ENCODE measurements around the gene CST8.

CST8 gene

GRCh38 chr20:23524146-23524545 is 33.2 kb downstream of the CST8 start:
- H2AK5ac ChIP-seq (ENCODE audit: low read depth, low read length), result no peak overlapping the region
- H3K27ac ChIP-seq (replicated peaks; ENCODE audit: low read length), result no peak overlapping the region
- H3K4me3 ChIP-seq (ENCODE audit: low read length in 2 of 2), result no peak overlapping the region
- H2BK120ac ChIP-seq (ENCODE audit: low read depth, low read length), result no peak overlapping the region
- H2BK5ac ChIP-seq (ENCODE audit: low read length), result no peak overlapping the region
- no peak overlapping the region for H3K4me2 ChIP-seq (ENCODE audit: insufficient read depth, low read length, poor library complexity, severe bottlenecking)
- H3K23ac ChIP-seq (ENCODE audit: low read depth, low read length, poor library complexity), result no peak overlapping the region
- no peak overlapping the region for H2AFZ ChIP-seq (ENCODE audit: low read length)
- H3K18ac ChIP-seq (ENCODE audit: low read length), result no peak overlapping the region
- no peak overlapping the region for H3K9ac ChIP-seq (ENCODE audit: low read depth, low read length, poor library complexity)
- no peaks in the 10 kb centered on the region for H3K4me1 ChIP-seq (ENCODE audit: control insufficient read depth in 2 of 2, insufficient read depth in 1 of 2, low read depth in 1 of 2, low read length in 2 of 2)
- H3K9me3 ChIP-seq (replicated peaks in 1 of 2; ENCODE audit: control insufficient read depth in 2 of 2, insufficient read depth in 1 of 2, low read depth in 1 of 2, low read length in 2 of 2), result no peaks in the 10 kb centered on the region
- H3K14ac ChIP-seq (ENCODE audit: low read length), result no peak overlapping the region
- H4K91ac ChIP-seq (ENCODE audit: low read depth, low read length, poor library complexity), result no peak overlapping the region
- H3K79me1 ChIP-seq (ENCODE audit: low read depth, low read length), result no peaks in the 10 kb centered on the region
- H3K27me3 ChIP-seq (ENCODE audit: control insufficient read depth in 3 of 3, insufficient read depth in 3 of 3, low read depth in 1 of 3, low read length in 3 of 3), result peaks cover 0 to 38% (median 0%) of the 10 kb centered on the region in 3 experiments
- H2BK12ac ChIP-seq (ENCODE audit: low read length), result no peak overlapping the region
- no peak overlapping the region for H4K8ac ChIP-seq (ENCODE audit: low read depth, low read length)
- WGBS, 2 donors (ENCODE audit: extremely low coverage in 2 of 2, insufficient read length in 2 of 2, insufficient replicate concordance in 1 of 2), result no CpG with 5 or more reads among the region's 10 CpGs
- H2BK15ac ChIP-seq (ENCODE audit: low read length), result no peak overlapping the region
- no peak for DNase-seq (ENCODE audit: low spot score)
- H3K36me3 ChIP-seq (replicated peaks in 1 of 2; ENCODE audit: control insufficient read depth in 2 of 2, insufficient read depth in 2 of 2, low read length in 2 of 2), result no peaks in the 10 kb centered on the region
- H3K4ac ChIP-seq (ENCODE audit: low read length), result no peak overlapping the region

- H3K9ac ChIP-seq (ENCODE audit: low read depth, low read length, poor library complexity), result no peak overlapping the region
- H4K8ac ChIP-seq (ENCODE audit: low read depth, low read length), result no peak overlapping the region
- H3K27me3 ChIP-seq (ENCODE audit: control insufficient read depth in 3 of 3, insufficient read depth in 3 of 3, low read depth in 1 of 3, low read length in 3 of 3), result peaks cover 0 to 48% (median 0%) of the 10 kb centered on the region in 3 experiments
- no peaks in the 10 kb centered on the region for H3K4me1 ChIP-seq (ENCODE audit: control insufficient read depth in 2 of 2, insufficient read depth in 1 of 2, low read depth in 1 of 2, low read length in 2 of 2)
- no peak overlapping the region for H3K4ac ChIP-seq (ENCODE audit: low read length)
- H4K91ac ChIP-seq (ENCODE audit: low read depth, low read length, poor library complexity), result no peak overlapping the region
- no peaks in the 10 kb centered on the region for H3K36me3 ChIP-seq (replicated peaks in 1 of 2; ENCODE audit: control insufficient read depth in 2 of 2, insufficient read depth in 2 of 2, low read length in 2 of 2)
- no peak overlapping the region for H3K4me2 ChIP-seq (ENCODE audit: insufficient read depth, low read length, poor library complexity, severe bottlenecking)
- H2BK12ac ChIP-seq (ENCODE audit: low read length), result no peak overlapping the region
- H2AK5ac ChIP-seq (ENCODE audit: low read depth, low read length), result no peak overlapping the region
- no peaks in the 10 kb centered on the region for H3K79me1 ChIP-seq (ENCODE audit: low read depth, low read length)
- no peak overlapping the region for H2AFZ ChIP-seq (ENCODE audit: low read length)
- H2BK5ac ChIP-seq (ENCODE audit: low read length), result no peak overlapping the region
- no CpG with 5 or more reads among the region's 1 CpG for WGBS, 2 donors (ENCODE audit: extremely low coverage in 2 of 2, insufficient read length in 2 of 2, insufficient replicate concordance in 1 of 2)
- H3K27ac ChIP-seq (replicated peaks; ENCODE audit: low read length), result no peak overlapping the region
- no peak overlapping the region for H2BK15ac ChIP-seq (ENCODE audit: low read length)
- peaks cover 4 to 5% of the 10 kb centered on the region in 2 donors for H3K9me3 ChIP-seq (replicated peaks in 1 of 2; ENCODE audit: control insufficient read depth in 2 of 2, insufficient read depth in 1 of 2, low read depth in 1 of 2, low read length in 2 of 2)
- no peak overlapping the region for H3K4me3 ChIP-seq (ENCODE audit: low read length in 2 of 2)
- H2BK120ac ChIP-seq (ENCODE audit: low read depth, low read length), result no peak overlapping the region
- H3K23ac ChIP-seq (ENCODE audit: low read depth, low read length, poor library complexity), result no peak overlapping the region
- DNase-seq (ENCODE audit: low spot score), result no peak
- H3K14ac ChIP-seq (ENCODE audit: low read length), result no peak overlapping the region
- no peak overlapping the region for H3K18ac ChIP-seq (ENCODE audit: low read length)
These were observed 35.9 kb downstream of the CST8 start for GRCh38 chr20:23526850-23527249.

- Histone ChIP-seq H3K14ac (ENCODE audit: low read length) (no peak overlapping the region), H2BK12ac (ENCODE audit: low read length) (no peak overlapping the region), H3K27ac (replicated peaks; ENCODE audit: low read length) (no peak overlapping the region), H2AK5ac (ENCODE audit: low read depth, low read length) (no peak overlapping the region), H2BK120ac (ENCODE audit: low read depth, low read length) (no peak overlapping the region), H2AFZ (ENCODE audit: low read length) (no peak overlapping the region), H3K9ac (ENCODE audit: low read depth, low read length, poor library complexity) (no peak overlapping the region), H3K4ac (ENCODE audit: low read length) (no peak overlapping the region), H3K4me3 (ENCODE audit: low read length in 2 of 2) (no peak overlapping the region), H3K79me1 (ENCODE audit: low read depth, low read length) (no peaks in the 10 kb centered on the region), H4K91ac (ENCODE audit: low read depth, low read length, poor library complexity) (no peak overlapping the region), H3K36me3 (replicated peaks in 1 of 2; ENCODE audit: control insufficient read depth in 2 of 2, insufficient read depth in 2 of 2, low read length in 2 of 2) (no peaks in the 10 kb centered on the region), H2BK5ac (ENCODE audit: low read length) (no peak overlapping the region), H3K23ac (ENCODE audit: low read depth, low read length, poor library complexity) (no peak overlapping the region), H3K4me2 (ENCODE audit: insufficient read depth, low read length, poor library complexity, severe bottlenecking) (no peak overlapping the region), H3K4me1 (ENCODE audit: control insufficient read depth in 2 of 2, insufficient read depth in 1 of 2, low read depth in 1 of 2, low read length in 2 of 2) (peaks cover 0 to 7% of the 10 kb centered on the region in 2 donors), H3K9me3 (replicated peaks in 1 of 2; ENCODE audit: control insufficient read depth in 2 of 2, insufficient read depth in 1 of 2, low read depth in 1 of 2, low read length in 2 of 2) (peaks cover 4 to 5% of the 10 kb centered on the region in 2 donors), H4K8ac (ENCODE audit: low read depth, low read length) (no peak overlapping the region), H3K18ac (ENCODE audit: low read length) (no peak overlapping the region), H2BK15ac (ENCODE audit: low read length) (no peak overlapping the region), H3K27me3 (ENCODE audit: control insufficient read depth in 3 of 3, insufficient read depth in 3 of 3, low read depth in 1 of 3, low read length in 3 of 3) (peaks cover 0 to 44% (median 0%) of the 10 kb centered on the region in 3 experiments)
- no peak for DNase-seq (ENCODE audit: low spot score)
- WGBS, 2 donors (ENCODE audit: extremely low coverage in 2 of 2, insufficient read length in 2 of 2, insufficient replicate concordance in 1 of 2), result no CpG with 5 or more reads among the region's 1 CpG
These were observed 38.0 kb downstream of the CST8 start for GRCh38 chr20:23528867-23529431.

GRCh38 chr20:23530937-23531567 is 40.1 kb downstream of the CST8 start:
- Histone ChIP-seq H3K36me3 (replicated peaks in 1 of 2; ENCODE audit: control insufficient read depth in 2 of 2, insufficient read depth in 2 of 2, low read length in 2 of 2) (no peaks in the 10 kb centered on the region), H3K79me1 (ENCODE audit: low read depth, low read length) (no peaks in the 10 kb centered on the region), H3K27me3 (ENCODE audit: control insufficient read depth in 3 of 3, insufficient read depth in 3 of 3, low read depth in 1 of 3, low read length in 3 of 3) (peaks cover 0 to 50% (median 0%) of the 10 kb centered on the region in 3 experiments), H2AFZ (ENCODE audit: low read length) (no peak overlapping the region), H4K8ac (ENCODE audit: low read depth, low read length) (no peak overlapping the region), H2AK5ac (ENCODE audit: low read depth, low read length) (no peak overlapping the region), H3K4me2 (ENCODE audit: insufficient read depth, low read length, poor library complexity, severe bottlenecking) (no peak overlapping the region), H2BK5ac (ENCODE audit: low read length) (no peak overlapping the region), H3K27ac (replicated peaks; ENCODE audit: low read length) (no peak overlapping the region), H2BK12ac (ENCODE audit: low read length) (no peak overlapping the region), H4K91ac (ENCODE audit: low read depth, low read length, poor library complexity) (no peak overlapping the region), H3K9ac (ENCODE audit: low read depth, low read length, poor library complexity) (no peak overlapping the region), H3K4me3 (ENCODE audit: low read length in 2 of 2) (no peak overlapping the region), H3K18ac (ENCODE audit: low read length) (no peak overlapping the region), H3K14ac (ENCODE audit: low read length) (no peak overlapping the region), H3K23ac (ENCODE audit: low read depth, low read length, poor library complexity) (no peak overlapping the region), H2BK15ac (ENCODE audit: low read length) (no peak overlapping the region), H3K4me1 (ENCODE audit: control insufficient read depth in 2 of 2, insufficient read depth in 1 of 2, low read depth in 1 of 2, low read length in 2 of 2) (peaks cover 0 to 15% of the 10 kb centered on the region in 2 donors), H3K9me3 (replicated peaks in 1 of 2; ENCODE audit: control insufficient read depth in 2 of 2, insufficient read depth in 1 of 2, low read depth in 1 of 2, low read length in 2 of 2) (peaks cover 4 to 5% of the 10 kb centered on the region in 2 donors), H3K4ac (ENCODE audit: low read length) (no peak overlapping the region), H2BK120ac (ENCODE audit: low read depth, low read length) (no peak overlapping the region)
- DNase-seq (ENCODE audit: low spot score), result no peak
- WGBS, 2 donors (ENCODE audit: extremely low coverage in 2 of 2, insufficient read length in 2 of 2, insufficient replicate concordance in 1 of 2), result no CpG with 5 or more reads among the region's 1 CpG

Measured in neuronal stem cell (in vitro differentiated cells).